Spleen (tissue), 11 donors: ENCODE measurements around the gene H2AZ2. TPM values are rescaled to one million over a fixed set of nuclear protein-coding genes. Genes with fewer than 3 reads are reported as not detected.
"Not testable (repeated sequence)": the region's sequence is repeated elsewhere in the genome, so short reads cannot be mapped to it uniquely, and the experiment has no call there.

Experiments
- DNase-seq: peaks from one replicate; pipeline ENCODE4 v3.0.0-alpha.2; 2020
- H3K27ac ChIP-seq, 8 donors: fragments of 200-600 bp; sonication (generic) in 7 of 8; 1 replicate in 4 of 8; 2 replicates in 4 of 8; pipeline versions ENCODE4 v1.5.0 to v1.8.0; 2016 to 2021; ENCODE audit warnings: inconsistent platforms in 4 of 8, mild to moderate bottlenecking in 4 of 8, moderate library complexity in 1 of 8
- H3K27me3 ChIP-seq, 7 donors: fragments of 200-600 bp; sonication (generic) in 6 of 7; replicated peaks in 1 of 7; 1 replicate in 4 of 7; 2 replicates in 3 of 7; pipeline versions ENCODE4 v1.5.0 to v1.8.0; 2016 to 2021; ENCODE audit warnings: inconsistent platforms in 3 of 7, mild to moderate bottlenecking in 1 of 7
- H3K36me3 ChIP-seq, 6 donors: fragments of 200-600 bp; sonication (generic) in 5 of 6; 1 replicate in 4 of 6; 2 replicates in 2 of 6; pipeline versions ENCODE4 v1.5.0 to v1.8.0; 2016 to 2021; ENCODE audit warnings: inconsistent platforms in 2 of 6
- H3K4me1 ChIP-seq, 6 donors: fragments of 200-600 bp; sonication (generic) in 5 of 6; 1 replicate in 3 of 6; 2 replicates in 3 of 6; pipeline versions ENCODE4 v1.5.0 to v1.8.0; 2016 to 2021; ENCODE audit warnings: inconsistent platforms in 3 of 6
- H3K4me3 ChIP-seq, 8 donors: fragments of 200-600 bp; sonication (generic) in 7 of 8; 1 replicate in 4 of 8; 2 replicates in 4 of 8; pipeline versions ENCODE4 v1.5.0 to v1.8.0; 2016 to 2021; ENCODE audit warnings: inconsistent platforms in 4 of 8, mild to moderate bottlenecking in 4 of 8, moderate library complexity in 2 of 8
- H3K9me3 ChIP-seq, 8 donors: fragments of 200-600 bp; sonication (generic) in 7 of 8; 1 replicate in 4 of 8; 2 replicates in 4 of 8; pipeline versions ENCODE4 v1.5.0 to v1.8.0; 2016 to 2021; ENCODE audit warnings: inconsistent platforms in 4 of 8
- CTCF ChIP-seq, 11 experiments: fragments of 200-600 bp in 7 of 11; fragments of 450-650 bp in 4 of 11; sonication (generic) in 4 of 11; IDR thresholded peaks in 8 of 11; conservative IDR thresholded peaks in 3 of 11; 1 replicate in 7 of 11; 2 replicates in 4 of 11; pipeline versions ENCODE4 v1.4.0 to v1.8.0; 2016 to 2021; ENCODE audit warnings: antibody characterized with exemption in 11 of 11, inconsistent platforms in 4 of 11, mild to moderate bottlenecking in 1 of 11
- POLR2A ChIP-seq, 3 donors: fragments of 450-650 bp; IDR thresholded peaks; one replicate each; pipeline ENCODE4 v1.5.1; 2017; ENCODE audit warnings: antibody characterized with exemption in 3 of 3, mild to moderate bottlenecking in 1 of 3
- POLR2AphosphoS5 ChIP-seq, 3 donors: sonication (generic); formaldehyde crosslinking; IDR thresholded peaks; one replicate each; pipeline ENCODE4 v1.5.1; 2017; ENCODE audit warnings: antibody characterized with exemption in 3 of 3
- WGBS, 5 donors: extraction: QIAGEN DNeasy Blood & Tissue Kit in 3 of 5; methylation state at CpG; one replicate each; pipeline versions ENCODE4 v1.1.5 to v1.1.7; 2013 to 2018; 5-methylcytosine and 5-hydroxymethylcytosine counted together
- intact Hi-C: fragments of 100-400 bp; cut with DNase I; formaldehyde crosslinking; loops from one replicate; pipeline ENCODE4 v1.15.0; 2023; ENCODE audit warnings: low total_unique reads
- polyA plus RNA-seq, 3 donors: library from polyadenylated mRNA; stranded (reverse); fragments of 200-250 nt; gene quantifications; one replicate each; pipeline ENCODE4 v1.2.1, GENCODE V29; 2013
- total RNA-seq, 7 donors: library from RNA; depleted of rRNA in 3 of 7; stranded (reverse); fragments of >200 nt in 3 of 7; fragmentation: NEBNext Ultra II Directional in 4 of 7; extraction: Animal tissue kit (Norgen Biotek cat#: 25700) in 4 of 7; gene quantifications; one replicate each; pipeline versions ENCODE4 v1.1.0 to v1.2.1, GENCODE V29; 2016 to 2021
- donor health status: healthy with polysubstance abuse.
- donor health status: DM: no; HTN: no; CAD: no; lungs with moderate emphysema.
- donor health status: DM: no; HTN: no; CAD: no.
- donor health status: Bipolar disorder and iron deficiency.
- donor health status: healthy.
- donor health status: DM: no; HTN: no; CAD: no.
- donor health status: DM: yes; HTN: yes; CAD: no.

Gene H2AZ2
- total and polyA plus RNA-seq, 10 donors: 74.7 to 147 (median 113) TPM

DNA sequence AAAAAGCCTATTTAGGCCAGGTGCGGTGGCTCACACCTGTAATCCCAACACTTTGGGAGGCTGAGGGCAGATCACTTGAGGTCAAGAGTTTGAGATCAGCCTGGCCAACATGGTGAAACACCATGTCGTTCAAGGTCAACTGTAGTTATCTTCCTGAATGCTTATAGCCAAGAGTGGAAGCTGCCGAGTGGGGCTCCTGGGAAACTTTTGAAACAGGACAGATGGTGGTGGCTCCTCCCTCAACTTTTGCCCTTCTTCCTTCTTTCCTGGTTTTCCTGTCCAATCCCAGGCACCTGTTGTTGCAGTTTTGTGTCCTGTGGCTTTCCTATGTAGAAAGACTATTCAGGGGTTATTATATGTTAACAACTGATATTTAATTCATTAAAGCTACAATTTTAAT is 60.1 kb downstream of the H2AZ2 start:
- DNase-seq: no peak
- intact Hi-C loops: no loop called here
- H3K27me3 ChIP-seq: no peaks in the 10 kb centered on the region
- no peak overlapping the region for H3K4me3 ChIP-seq
- peaks cover 0 to 16% (median 11%) of the 10 kb centered on the region in 8 donors for H3K9me3 ChIP-seq
- H3K36me3 ChIP-seq: no peaks in the 10 kb centered on the region
- no peak for TF ChIP-seq POLR2AphosphoS5 (IDR thresholded peaks at IDR 0.05)
- no peak for TF ChIP-seq CTCF (IDR thresholded peaks at IDR 0.05 in 8 of 11, conservative IDR thresholded peaks at IDR 0.05 in 3 of 11)
- TF ChIP-seq POLR2A (IDR thresholded peaks at IDR 0.05): no peak
- no peak overlapping the region for H3K27ac ChIP-seq
- no peaks in the 10 kb centered on the region for H3K4me1 ChIP-seq
- 63 to 90% (median 78%) methylated on average over 2 to 3 of the region's 3 CpGs for WGBS, 5 donors

GRCh38 chr7:44787041-44787440 is 60.8 kb downstream of the H2AZ2 start:
- 48 to 67% (median 55%) methylated on average over 4 of the region's 4 CpGs for WGBS, 5 donors
- H3K9me3 ChIP-seq: peaks cover 0 to 20% (median 12%) of the 10 kb centered on the region in 8 donors
- TF ChIP-seq POLR2AphosphoS5 (IDR thresholded peaks at IDR 0.05) (no peak), CTCF (IDR thresholded peaks at IDR 0.05 in 8 of 11, conservative IDR thresholded peaks at IDR 0.05 in 3 of 11) (no peak), POLR2A (IDR thresholded peaks at IDR 0.05) (no peak)

GRCh38 chr7:44785218-44785617 is 62.7 kb downstream of the H2AZ2 start:
- H3K4me1 ChIP-seq, H3K36me3 ChIP-seq, H3K27ac ChIP-seq, intact Hi-C loops, H3K27me3 ChIP-seq, H3K4me3 ChIP-seq, DNase-seq: not testable (repeated sequence)
- peaks cover 0 to 20% (median 12%) of the 10 kb centered on the region in 8 donors for H3K9me3 ChIP-seq
- 89 to 97% (median 96%) methylated on average over 3 of the region's 3 CpGs for WGBS, 5 donors

More at GRCh38 chr7:44787041-44787440, 60.8 kb downstream of the H2AZ2 start:
- peak; percentile 66 for DNase-seq
- Histone ChIP-seq H3K4me1 (no peaks in the 10 kb centered on the region), H3K36me3 (no peaks in the 10 kb centered on the region), H3K27me3 (no peaks in the 10 kb centered on the region), H3K27ac (no peak overlapping the region), H3K4me3 (no peak overlapping the region)
- intact Hi-C loops: no loop called here

DNA sequence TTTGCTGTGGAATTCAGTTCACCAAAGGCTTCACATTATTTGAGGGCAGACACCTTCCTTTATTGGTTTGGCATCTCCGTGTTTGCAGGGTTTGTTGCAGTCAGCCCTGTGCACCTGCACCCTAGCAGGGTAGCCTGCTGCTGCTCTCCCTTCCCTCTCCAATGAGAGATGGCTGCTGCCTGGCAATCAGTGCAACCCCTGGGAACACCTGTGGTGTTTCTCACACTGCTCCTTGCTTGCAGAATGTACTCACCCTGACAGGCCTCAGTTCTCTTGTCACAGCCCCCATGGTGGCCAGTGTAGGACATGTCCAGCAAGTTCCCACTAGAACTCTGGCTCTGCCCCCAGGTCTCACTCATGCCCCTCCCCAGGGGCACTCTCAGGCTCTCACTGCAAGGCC is 63.5 kb downstream of the H2AZ2 start:
- Histone ChIP-seq H3K27me3 (no peaks in the 10 kb centered on the region), H3K36me3 (no peaks in the 10 kb centered on the region), H3K4me1 (no peaks in the 10 kb centered on the region), H3K27ac (no peak overlapping the region), H3K9me3 (peaks cover 0 to 20% (median 12%) of the 10 kb centered on the region in 8 donors), H3K4me3 (no peak overlapping the region)
- no peak for DNase-seq
- intact Hi-C loops: no loop called here
- TF ChIP-seq POLR2A (IDR thresholded peaks at IDR 0.05): no peak
- TF ChIP-seq CTCF (IDR thresholded peaks at IDR 0.05 in 8 of 11, conservative IDR thresholded peaks at IDR 0.05 in 3 of 11): no peak
- TF ChIP-seq POLR2AphosphoS5 (IDR thresholded peaks at IDR 0.05): no peak
- WGBS, 5 donors: 78 to 100% (median 80%) methylated on average over 1 of the region's 1 CpG

DNA sequence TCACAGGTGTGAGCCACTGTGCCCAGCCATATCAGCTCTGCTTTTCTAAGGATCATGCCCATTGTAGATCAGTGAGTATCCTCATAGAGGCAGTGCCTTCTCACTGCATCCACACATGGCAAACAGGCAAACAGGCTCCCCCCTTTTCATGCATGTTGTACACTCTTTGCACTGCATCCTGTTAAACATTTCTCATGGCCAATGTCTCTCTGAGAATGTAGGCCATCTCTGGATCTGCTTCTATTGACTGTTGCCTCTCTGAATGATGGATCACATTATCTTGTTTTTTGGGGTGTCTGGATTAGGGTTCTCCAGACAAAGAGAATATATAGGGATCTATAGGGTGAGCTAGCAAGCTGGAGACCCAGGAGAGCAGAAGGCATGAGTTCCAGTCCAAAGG is 64.5 kb downstream of the H2AZ2 start:
- DNase-seq: no peak
- H3K9me3 ChIP-seq: peaks cover 0 to 20% (median 12%) of the 10 kb centered on the region in 8 donors
- H3K4me1 ChIP-seq: no peaks in the 10 kb centered on the region
- H3K36me3 ChIP-seq: no peaks in the 10 kb centered on the region
- no peak overlapping the region for H3K4me3 ChIP-seq
- H3K27me3 ChIP-seq: no peaks in the 10 kb centered on the region
- intact Hi-C loops: no loop called here
- no peak overlapping the region for H3K27ac ChIP-seq
- TF ChIP-seq POLR2AphosphoS5 (IDR thresholded peaks at IDR 0.05) (no peak), POLR2A (IDR thresholded peaks at IDR 0.05) (no peak), CTCF (IDR thresholded peaks at IDR 0.05 in 8 of 11, conservative IDR thresholded peaks at IDR 0.05 in 3 of 11) (no peak)
